ACC112 (cell line): ENCODE measurements around the gene S1PR1.
A peak's percentile ranks its signal among the peaks of the same experiment; 100 is the strongest.

ENCODE experiments used
- H2AFZ ChIP-seq: fragments of 200-600 bp; sonication (generic); one replicate; pipeline ENCODE4 v1.6.0; 2017; ENCODE audit warnings: antibody characterized with exemption, low read length; ENCODE audit not compliant: unreplicated experiment
- H3K27ac ChIP-seq: fragments of 200-600 bp; sonication (generic); 2 replicates; pipeline ENCODE4 v1.5.1; 2014; ENCODE audit warnings: low read depth, mild to moderate bottlenecking, antibody characterized with exemption, low read length, moderate library complexity
- H3K27me3 ChIP-seq: fragments of 200-600 bp; sonication (generic); 2 replicates; pipeline ENCODE4 v1.6.1; 2014; ENCODE audit warnings: mild to moderate bottlenecking, antibody characterized with exemption, low read length, moderate library complexity, mixed read lengths; ENCODE audit not compliant: insufficient read depth
- H3K36me3 ChIP-seq: fragments of 200-600 bp; sonication (generic); 2 replicates; pipeline ENCODE4 v1.6.1; 2016; ENCODE audit warnings: mild to moderate bottlenecking, antibody characterized with exemption, low read length, moderate library complexity, mixed read lengths; ENCODE audit not compliant: insufficient read depth
- H3K4me1 ChIP-seq: fragments of 200-600 bp; sonication (generic); one replicate; pipeline ENCODE4 v1.6.1; 2016; ENCODE audit warnings: low read length, mixed read lengths; ENCODE audit not compliant: insufficient read depth, unreplicated experiment, control insufficient read depth
- H3K4me3 ChIP-seq: fragments of 200-600 bp; sonication (generic); 2 replicates; pipeline ENCODE4 v1.5.1; 2014; ENCODE audit warnings: mild to moderate bottlenecking, low read depth, low read length
- H3K79me2 ChIP-seq: fragments of 200-600 bp; sonication (generic); one replicate; pipeline ENCODE4 v1.6.0; 2016; ENCODE audit warnings: low read length; ENCODE audit not compliant: control insufficient read depth, unreplicated experiment, insufficient read depth

S1PR1 gene

GRCh38 chr1:101247404-101248287, 10.8 kb downstream of the S1PR1 start:
- H3K27ac ChIP-seq = no peak overlapping the region
- no peaks in the 10 kb centered on the region for H3K27me3 ChIP-seq

GRCh38 chr1:101250222-101250621, 13.4 kb downstream of the S1PR1 start:
- Histone ChIP-seq H3K36me3 (no peaks in the 10 kb centered on the region), H3K4me3 (no peak overlapping the region), H2AFZ (no peak overlapping the region), H3K79me2 (no peaks in the 10 kb centered on the region), H3K27me3 (no peaks in the 10 kb centered on the region), H3K27ac (no peak overlapping the region), H3K4me1 (no peaks in the 10 kb centered on the region)

More at GRCh38 chr1:101247404-101248287, 10.8 kb downstream of the S1PR1 start:
- Histone ChIP-seq H3K4me1 (peaks cover 2% of the 10 kb centered on the region), H2AFZ (no peak overlapping the region), H3K4me3 (no peak overlapping the region), H3K36me3 (no peaks in the 10 kb centered on the region), H3K79me2 (no peaks in the 10 kb centered on the region)

GRCh38 chr1:101250656-101251272, 13.9 kb downstream of the S1PR1 start:
- Histone ChIP-seq H3K4me3 (no peak overlapping the region), H3K36me3 (no peaks in the 10 kb centered on the region), H3K27me3 (no peaks in the 10 kb centered on the region), H3K79me2 (no peaks in the 10 kb centered on the region), H3K4me1 (no peaks in the 10 kb centered on the region), H3K27ac (no peak overlapping the region), H2AFZ (no peak overlapping the region)

- Histone ChIP-seq H3K27ac (no peak overlapping the region), H2AFZ (no peak overlapping the region), H3K4me3 (no peak overlapping the region), H3K36me3 (no peaks in the 10 kb centered on the region), H3K27me3 (no peaks in the 10 kb centered on the region), H3K4me1 (no peaks in the 10 kb centered on the region), H3K79me2 (no peaks in the 10 kb centered on the region)
These were observed 14.7 kb downstream of the S1PR1 start for GRCh38 chr1:101251504-101251903.

- peaks cover 11% of the 10 kb centered on the region for H3K4me1 ChIP-seq
- H3K4me3 ChIP-seq = no peak overlapping the region
- H3K27me3 ChIP-seq = no peaks in the 10 kb centered on the region
- H3K36me3 ChIP-seq = no peaks in the 10 kb centered on the region
- H3K27ac ChIP-seq = no peak overlapping the region
- no peaks in the 10 kb centered on the region for H3K79me2 ChIP-seq
- no peak overlapping the region for H2AFZ ChIP-seq
These were observed 17.3 kb downstream of the S1PR1 start for GRCh38 chr1:101253976-101254674.

- no peaks in the 10 kb centered on the region for H3K27me3 ChIP-seq
- H3K4me1 ChIP-seq = peaks cover 30% of the 10 kb centered on the region
- H3K4me3 ChIP-seq = no peak overlapping the region
- H2AFZ ChIP-seq = no peak overlapping the region
- H3K27ac ChIP-seq = no peak overlapping the region
- H3K79me2 ChIP-seq = no peaks in the 10 kb centered on the region
- no peaks in the 10 kb centered on the region for H3K36me3 ChIP-seq
These were observed 20.9 kb downstream of the S1PR1 start for GRCh38 chr1:101257500-101258325.

GRCh38 chr1:101259744-101260148, 22.9 kb downstream of the S1PR1 start:
- peak overlapping the region; percentile 90 for H3K27ac ChIP-seq
- H2AFZ ChIP-seq = no peak overlapping the region
- peaks cover 32% of the 10 kb centered on the region for H3K4me1 ChIP-seq
- H3K4me3 ChIP-seq = no peak overlapping the region
- no peaks in the 10 kb centered on the region for H3K27me3 ChIP-seq
- no peaks in the 10 kb centered on the region for H3K36me3 ChIP-seq
- no peaks in the 10 kb centered on the region for H3K79me2 ChIP-seq

- Histone ChIP-seq H3K27ac (peak overlapping the region; percentile 90), H3K4me1 (peaks cover 32% of the 10 kb centered on the region), H2AFZ (peak overlapping the region; percentile 61), H3K27me3 (no peaks in the 10 kb centered on the region), H3K36me3 (no peaks in the 10 kb centered on the region), H3K79me2 (no peaks in the 10 kb centered on the region), H3K4me3 (no peak overlapping the region)
These were observed 23.9 kb downstream of the S1PR1 start for GRCh38 chr1:101260556-101261350.

GRCh38 chr1:101261623-101262022, 24.8 kb downstream of the S1PR1 start:
- no peaks in the 10 kb centered on the region for H3K27me3 ChIP-seq
- peaks cover 32% of the 10 kb centered on the region for H3K4me1 ChIP-seq
- H3K36me3 ChIP-seq = no peaks in the 10 kb centered on the region
- H3K79me2 ChIP-seq = no peaks in the 10 kb centered on the region
- H2AFZ ChIP-seq = no peak overlapping the region
- H3K4me3 ChIP-seq = no peak overlapping the region
- no peak overlapping the region for H3K27ac ChIP-seq
